NCI-H510A (cell line): Measurements from ENCODE around the gene LRRC59.
"Not testable (repeated sequence)": the region's sequence is repeated elsewhere in the genome, so short reads cannot be mapped to it uniquely, and the experiment has no call there.

Experiments used
- DNase-seq: peaks from one replicate; lab custom pipeline; 2025; lab: John Stamatoyannopoulos, UW

LRRC59 gene

DNA sequence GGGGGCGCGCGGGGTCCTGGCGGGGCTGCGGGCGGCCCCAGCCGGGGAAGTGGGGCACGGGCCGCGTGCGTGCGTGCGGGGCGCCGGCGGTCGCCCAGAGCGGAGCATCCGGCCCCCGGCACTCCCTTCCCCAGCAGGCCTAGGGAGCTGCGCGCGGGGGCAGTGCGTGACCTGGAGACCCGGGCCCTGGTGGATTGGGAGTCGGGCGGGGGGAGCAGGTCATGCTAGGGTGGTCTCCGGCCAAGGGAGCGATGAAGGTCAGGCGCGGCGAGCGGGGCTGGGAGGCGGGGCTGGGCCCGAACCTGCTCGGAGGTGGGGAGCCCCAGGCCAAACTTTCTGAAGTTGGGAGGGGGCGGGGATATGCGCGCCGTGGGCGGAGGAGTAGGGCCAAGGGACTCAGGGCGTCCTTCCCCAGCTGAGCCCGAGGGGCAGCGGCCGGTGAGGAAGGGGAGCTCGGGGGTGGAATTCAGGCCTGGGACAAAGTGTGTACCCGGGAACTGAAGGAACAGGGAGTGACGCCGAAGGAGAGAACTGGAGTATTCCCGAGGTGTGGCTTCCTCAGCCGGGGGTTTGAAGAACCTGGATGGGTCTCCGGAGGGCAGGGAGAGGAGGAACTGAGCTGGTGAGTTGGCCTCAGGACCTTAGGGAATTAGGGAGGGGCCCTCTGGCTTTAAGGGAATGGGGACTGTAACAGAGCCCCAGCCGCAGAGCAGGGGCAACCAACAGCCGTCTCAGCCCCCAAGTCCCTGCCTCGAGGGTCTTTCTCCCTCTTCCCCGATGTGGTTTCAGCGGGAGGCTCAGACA, 50.8 kb downstream of the LRRC59 start:
- no peak for DNase-seq

GRCh38 chr17:50345432-50346312, 51.7 kb downstream of the LRRC59 start, which contains the start of gene XYLT2:
XYLT2 (plus strand) TSS chr17:50346126; CDS start chr17:50346141, 15 bp downstream.
- peak; percentile 93 for DNase-seq

DNA sequence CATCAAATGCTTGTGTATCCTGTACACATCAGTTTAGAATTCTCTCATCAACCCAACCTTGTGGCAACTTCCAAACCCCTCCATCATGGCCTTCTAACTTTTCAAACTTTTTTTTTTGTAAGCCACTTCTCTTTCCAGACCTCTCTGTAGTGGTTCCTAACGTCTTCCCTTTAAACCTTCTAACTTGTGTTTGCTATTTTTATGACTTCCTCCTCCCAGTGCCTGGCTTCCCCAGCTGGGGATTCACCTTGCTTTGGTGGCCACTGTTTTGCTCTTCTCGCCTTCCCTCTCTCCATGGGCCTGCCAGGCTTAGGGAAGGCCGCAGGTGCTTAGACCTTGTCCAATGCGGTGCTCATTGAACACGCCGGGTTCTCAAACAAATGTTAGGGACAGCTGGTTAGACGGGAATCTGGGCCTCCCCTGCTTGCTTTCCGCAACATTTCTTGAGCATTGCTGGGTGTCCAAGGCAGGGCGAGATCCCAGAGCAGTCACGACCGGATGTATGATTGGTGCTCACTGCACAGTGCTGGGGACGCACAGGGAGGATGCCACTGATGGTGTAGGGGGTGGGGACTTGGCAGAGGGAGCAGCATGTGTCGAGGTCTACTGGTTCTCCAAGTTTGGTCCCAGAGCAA, 52.5 kb downstream of the LRRC59 start:
- DNase-seq = peak; percentile 85

GRCh38 chr17:50339381-50339780, 57.9 kb downstream of the LRRC59 start:
- no peak for DNase-seq

GRCh38 chr17:50338645-50339044, 58.7 kb downstream of the LRRC59 start:
- DNase-seq = no peak

- no peak for DNase-seq
Observed at GRCh38 chr17:50337956-50338355, 59.4 kb downstream of the LRRC59 start.

DNA sequence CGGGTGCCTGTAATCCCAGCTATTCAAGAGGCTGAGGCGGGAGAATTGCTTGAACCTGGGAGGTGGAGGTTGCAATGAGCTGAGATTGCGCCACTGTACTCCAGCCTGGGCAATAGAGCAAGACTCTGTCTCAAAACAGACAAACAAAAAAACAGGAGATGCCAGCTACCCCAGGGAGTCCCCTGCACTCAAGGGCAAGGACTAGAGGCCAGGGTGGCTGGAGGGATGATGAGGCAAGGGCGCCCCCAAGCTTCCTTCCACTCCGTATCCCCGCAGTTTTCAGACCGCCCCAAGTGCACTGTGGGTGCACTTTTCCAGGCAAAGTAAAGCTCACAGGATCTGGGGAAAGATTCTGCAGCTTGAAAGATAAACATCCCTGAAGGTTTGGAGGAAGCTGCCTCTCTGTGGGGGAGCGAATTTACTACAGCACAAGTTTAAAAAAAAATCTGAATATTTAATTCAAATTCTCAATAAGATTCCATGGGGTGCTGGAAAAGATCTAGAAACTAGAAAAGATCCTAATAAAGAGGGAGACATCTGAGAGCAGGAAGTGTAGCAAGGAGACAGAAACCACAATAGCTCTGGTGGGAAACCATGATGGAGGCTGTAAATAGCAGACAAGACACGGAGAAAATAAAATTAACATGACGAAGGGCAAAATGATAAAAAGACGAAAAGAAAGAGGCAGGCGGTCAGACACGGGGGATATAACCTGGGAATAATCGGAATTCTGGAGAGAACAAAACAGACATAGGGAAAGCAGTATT, 63.8 kb downstream of the LRRC59 start:
- DNase-seq = not testable (repeated sequence)

DNA sequence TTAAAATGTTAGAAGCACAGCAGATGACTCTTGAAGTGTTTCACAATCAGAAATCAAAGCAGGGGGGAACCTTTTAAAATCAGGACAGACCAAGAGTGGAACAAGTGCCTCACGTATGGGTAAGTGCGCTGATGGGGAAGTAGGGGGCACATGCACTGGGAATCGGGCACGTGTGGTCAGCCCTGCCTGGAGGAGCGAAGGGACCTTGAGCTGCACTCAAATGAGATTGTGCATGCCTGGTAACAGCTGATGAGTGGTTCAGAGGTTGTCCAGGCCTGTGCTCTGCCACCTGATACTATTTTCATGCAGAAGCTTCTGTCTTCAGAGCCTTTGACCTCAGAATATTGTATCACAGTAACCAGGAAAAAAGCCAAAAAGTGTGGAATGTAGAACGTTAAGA, 65.1 kb downstream of the LRRC59 start:
- DNase-seq = no peak
